GM19452 (cell line): Measurements from ENCODE around the gene ITGB6.
A peak's percentile ranks its signal among the peaks of the same experiment; 100 is the strongest.

ENCODE experiments used
- ATAC-seq: cut with Tn5 transposase; IDR thresholded peaks from one replicate; pipeline ENCODE4 v1.9.1; 2021; ENCODE audit not compliant: unreplicated experiment

The ITGB6 gene

DNA sequence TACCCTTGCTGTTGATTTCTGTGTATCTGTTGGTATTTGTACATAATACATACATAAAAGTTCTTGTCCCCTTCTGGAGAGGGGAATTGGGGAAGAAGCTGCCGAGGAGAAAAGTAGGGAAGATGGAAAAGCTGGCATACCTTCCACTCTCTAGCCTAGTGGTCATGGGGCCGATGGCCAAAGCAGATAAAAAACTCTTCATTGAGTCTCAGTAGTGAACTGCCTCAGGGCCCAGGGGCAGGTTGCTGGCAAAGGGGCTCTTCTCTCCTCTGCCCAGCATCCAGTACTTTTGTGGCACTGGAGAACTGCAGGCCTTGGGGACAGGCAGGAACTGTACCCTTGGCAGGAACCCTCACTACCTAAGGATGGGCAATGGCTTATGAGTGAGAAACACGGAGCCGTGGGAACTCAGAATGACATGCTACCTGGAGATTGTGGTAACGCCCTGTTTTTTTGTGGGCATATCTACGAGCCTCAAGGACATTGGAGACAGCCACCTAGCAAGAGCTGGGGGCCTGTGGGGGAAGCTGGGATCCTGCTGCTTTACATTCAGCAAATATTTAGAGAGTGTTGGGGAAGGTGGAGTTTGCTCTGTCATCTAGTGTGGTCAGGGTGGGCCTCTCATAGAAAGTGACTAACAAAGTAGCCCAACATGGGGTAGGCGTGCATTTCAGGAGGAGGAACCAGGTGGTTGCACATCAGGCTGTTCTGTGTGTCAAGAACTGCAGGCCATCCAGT lies 22.6 kb upstream of the ITGB6 start:
- ATAC-seq, result no peak

DNA sequence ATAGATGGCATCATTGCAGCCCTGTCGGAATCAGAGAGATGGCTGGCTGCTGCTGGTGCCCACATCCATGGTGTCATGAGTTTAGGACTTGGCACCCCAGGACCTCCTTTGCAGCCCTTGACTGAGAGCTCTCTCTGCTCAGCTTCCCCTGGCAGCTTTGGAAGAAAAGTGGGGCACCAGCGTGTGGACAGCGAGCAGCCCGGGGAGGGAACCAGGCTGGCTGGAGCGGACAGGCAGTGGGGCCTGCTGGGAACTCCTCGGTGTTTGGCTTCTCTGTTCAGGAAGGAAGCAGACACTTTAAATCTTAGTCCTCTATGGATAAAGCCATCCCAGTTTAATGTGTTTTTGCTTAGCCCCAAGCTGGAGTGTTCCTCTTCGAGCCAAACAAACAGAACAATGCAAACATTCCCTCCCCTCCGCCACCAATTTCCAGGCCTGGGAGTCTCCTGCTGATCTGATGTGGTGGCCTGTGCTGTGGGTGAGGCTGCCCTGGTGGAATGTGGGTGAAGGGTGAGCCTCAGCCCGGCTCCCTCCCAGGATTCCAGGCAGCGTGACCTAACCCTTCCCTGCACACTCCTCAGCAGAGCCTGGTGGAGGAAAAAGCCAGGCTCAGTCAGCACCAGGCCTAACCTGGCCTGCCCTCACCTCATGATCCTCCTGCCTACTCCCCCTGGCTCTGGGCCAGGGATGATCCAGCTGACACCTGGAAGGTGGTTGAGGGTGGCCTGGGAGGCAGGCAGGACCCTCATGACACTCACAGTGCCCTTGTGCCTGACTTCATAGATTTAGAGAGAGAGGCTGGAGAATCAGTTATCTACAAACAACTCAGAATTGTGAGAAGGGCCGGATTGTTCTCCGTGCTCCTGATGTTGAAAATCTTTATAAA lies 21.6 kb upstream of the ITGB6 start:
- no peak for ATAC-seq

- no peak for ATAC-seq
Measured at GRCh38 chr2:160220545-160221009, 20.5 kb upstream of the ITGB6 start.

DNA sequence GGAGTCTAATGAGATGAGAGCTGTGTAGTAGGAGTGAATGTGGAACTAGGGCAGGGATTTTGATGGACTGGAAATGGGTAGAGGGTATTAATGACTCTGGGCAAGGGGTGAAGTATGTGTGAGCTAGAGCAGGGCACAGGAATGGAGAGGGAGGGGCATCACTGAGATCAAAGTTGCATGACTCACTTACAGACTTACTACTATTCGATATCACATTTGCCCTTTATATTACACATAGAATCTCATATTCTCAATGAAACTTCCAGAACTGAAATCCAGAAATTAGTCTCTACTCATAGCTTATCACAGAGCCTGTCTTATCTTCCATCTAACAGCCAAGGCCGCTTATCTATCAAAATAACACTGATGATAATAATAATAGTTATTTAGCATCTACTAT lies 20.0 kb upstream of the ITGB6 start:
- no peak for ATAC-seq

DNA sequence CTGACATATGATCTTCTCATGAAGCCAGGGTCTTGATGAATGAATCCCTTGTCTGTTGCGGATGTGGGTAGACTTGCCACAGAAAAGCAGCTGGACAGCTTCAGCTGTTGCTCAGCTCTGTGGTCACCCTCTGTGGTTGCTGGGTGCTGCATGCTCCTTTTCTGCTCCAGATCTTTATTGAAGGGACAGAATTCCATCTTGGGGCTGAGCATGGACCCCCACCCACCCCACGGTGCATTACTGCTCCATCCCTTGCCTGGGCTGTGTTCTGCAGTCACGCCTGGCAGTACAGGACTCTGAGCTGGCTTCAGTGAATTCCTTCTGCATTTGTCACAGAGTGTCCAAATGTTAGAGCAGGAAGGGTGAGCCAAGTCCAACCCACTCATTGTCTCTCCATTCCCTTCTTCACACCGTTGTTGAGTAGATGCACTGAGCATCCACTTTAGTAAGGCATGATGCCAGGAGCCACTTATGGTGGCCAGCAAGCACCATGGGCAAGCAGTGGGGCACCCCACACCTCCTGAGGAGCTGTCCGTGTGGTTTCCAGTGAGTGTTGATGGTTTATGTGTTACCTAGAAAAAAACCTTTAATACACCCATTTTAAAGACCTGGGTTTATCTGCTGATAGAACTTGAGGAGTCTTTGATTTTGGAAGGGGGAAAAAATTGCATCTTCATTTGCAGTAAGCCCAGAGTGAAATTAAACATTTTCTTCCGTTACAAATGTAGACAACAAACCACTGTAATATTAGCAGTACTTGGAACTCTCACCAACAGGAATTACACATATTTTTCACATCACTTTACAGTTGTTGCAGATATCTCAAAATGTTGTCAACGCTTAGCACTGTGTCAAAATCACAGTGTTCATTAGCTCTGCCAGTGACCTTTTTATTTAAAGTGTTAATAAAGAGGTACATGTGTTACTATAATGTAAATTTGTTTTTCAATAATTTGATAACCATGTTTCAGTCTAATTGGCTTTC lies 14.7 kb upstream of the ITGB6 start:
- no peak for ATAC-seq

- ATAC-seq, result no peak
Measured at GRCh38 chr2:160213511-160213910, 13.4 kb upstream of the ITGB6 start.

DNA sequence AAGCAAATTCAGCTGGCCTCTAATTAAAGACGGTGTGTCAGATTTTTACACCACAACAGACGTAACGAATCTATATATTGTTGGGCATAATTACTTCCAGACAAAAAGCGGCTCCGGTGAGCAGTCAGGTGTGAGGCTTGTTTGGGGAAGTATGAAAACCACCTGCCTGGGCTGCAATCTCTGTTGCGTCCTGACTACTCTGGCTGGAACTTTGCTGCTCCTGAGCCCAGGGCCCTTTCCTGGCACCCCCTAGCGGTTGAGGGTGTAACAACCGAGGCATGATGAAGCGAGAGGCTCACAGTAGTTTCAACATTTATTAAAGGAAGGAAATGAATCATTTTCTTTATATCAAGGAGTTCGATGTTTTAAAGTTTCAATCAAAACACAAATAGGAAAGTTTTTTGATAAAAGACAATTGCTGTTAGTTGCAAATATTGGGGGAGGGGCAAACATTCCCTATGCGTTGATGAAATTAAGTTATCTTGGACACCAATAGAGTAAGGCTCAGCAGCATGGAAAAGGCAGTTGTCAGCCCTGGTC lies 10.6 kb upstream of the ITGB6 start:
- ATAC-seq, result peak; percentile 87

DNA sequence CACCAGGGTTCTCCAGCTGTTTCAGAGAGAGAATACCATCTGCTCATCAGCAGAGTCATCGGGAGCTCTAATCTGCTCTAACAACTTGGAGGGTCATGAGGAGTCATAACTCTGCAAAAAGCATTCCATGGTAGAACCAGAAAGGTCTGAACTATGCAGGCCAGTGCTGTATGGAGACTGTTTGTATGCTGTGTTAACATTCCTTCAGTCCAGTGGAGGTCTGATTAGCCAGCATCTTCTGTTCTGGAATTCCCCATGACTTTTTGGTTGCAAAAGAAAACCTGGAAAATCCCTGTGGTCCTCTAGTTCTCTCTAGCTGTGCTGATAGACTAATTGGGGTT lies 9.4 kb upstream of the ITGB6 start:
- ATAC-seq, result no peak

DNA sequence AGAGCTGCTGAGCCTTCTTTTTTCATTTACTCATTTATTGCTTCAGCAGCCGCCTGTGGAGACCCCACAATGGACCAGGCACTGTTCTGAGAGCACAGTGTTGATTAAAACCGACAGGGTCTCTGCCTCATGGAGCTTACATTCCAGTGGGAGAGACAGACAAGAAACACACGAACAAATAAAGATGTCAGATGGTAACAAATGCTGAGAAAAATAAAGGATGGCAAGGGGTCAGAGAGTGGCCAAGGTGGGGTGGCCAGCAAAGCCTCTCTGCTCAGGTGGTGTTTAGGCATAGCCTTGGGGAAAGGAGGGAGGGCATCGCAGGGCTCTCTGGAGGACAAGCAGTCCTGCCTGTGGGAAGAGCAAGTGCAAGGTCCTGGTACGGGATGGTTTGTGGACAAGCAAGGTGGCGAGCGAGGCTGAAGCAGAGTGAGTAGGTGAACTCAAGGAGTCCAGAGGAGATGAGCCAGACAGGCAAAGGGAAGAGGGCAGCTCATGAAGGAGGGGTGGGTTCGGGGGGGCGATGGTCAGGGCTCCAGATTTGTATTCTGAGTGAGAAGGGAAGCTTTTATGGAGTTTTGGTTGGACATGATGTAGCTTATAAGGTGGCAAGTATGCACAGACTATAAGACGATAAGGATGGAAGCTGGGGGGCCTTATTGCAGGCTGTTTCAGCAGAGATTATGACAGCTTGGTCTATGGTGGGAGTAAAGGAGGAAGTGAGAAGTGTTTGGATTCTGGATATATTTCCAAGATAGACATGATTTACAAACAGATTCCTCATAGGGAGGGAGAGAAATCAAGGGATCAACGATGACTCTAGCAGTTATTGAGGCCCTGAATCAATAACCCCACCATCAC lies 8.8 kb upstream of the ITGB6 start:
- no peak for ATAC-seq

GRCh38 chr2:160207804-160208654 lies 8.0 kb upstream of the ITGB6 start:
- ATAC-seq, result peak; percentile 31

DNA sequence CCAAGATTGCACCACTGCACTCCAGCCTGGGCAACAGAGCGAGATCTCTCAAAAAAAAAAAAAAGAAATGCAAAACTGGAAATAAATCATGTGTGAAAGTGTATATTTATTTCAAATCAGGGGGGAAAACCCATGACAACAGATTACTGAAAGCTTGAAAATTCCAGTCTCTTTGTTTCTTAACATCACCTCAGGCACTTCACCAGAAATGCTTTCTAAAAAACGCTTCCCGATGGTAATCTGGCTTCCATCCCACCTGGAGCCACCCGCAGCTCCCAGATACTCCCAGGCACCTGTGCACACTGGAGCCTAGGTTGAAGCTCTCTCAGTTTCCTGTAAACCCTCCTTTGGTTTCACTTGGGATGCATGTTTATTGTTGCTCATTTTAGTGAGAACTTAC lies 7.2 kb upstream of the ITGB6 start:
- no peak for ATAC-seq

DNA sequence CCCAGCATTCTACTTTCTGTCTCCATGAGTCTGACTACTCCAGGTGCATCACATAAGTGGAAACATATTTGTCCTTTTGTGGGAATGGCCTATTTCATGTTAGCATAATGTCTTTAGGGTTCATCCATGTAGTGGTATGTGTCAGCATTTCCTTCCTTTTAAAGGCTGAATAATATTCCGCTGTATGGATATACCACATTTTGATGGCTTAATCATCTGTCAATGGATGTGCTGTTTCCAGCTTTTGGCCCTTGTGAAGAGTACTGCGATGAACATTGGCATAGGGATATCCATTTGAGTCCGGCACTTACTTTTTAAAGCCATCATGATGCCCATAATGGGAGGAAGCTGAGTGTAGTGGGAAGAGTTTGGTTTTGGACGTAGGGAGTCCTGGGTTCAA lies 6.4 kb upstream of the ITGB6 start:
- ATAC-seq, result no peak

DNA sequence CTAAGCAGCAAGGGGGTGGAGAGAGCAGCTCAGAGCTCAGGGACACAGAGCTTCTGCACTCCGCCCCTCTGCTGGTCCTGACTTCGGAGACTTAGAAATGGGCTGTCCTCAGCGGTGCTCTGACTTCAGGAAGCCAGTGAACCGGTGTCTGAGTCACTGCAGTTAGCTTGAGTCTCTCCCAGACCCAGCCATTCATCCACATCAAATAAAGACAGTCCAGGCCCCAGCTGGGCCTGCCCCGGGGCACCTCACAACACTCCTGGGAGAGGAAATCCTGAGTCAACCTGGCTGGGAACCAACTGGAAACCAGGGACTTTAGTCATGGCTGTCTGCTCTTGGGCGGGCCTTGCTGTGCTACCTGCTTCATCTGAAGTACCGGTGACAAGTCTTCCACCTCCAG lies 5.4 kb upstream of the ITGB6 start:
- no peak for ATAC-seq

DNA sequence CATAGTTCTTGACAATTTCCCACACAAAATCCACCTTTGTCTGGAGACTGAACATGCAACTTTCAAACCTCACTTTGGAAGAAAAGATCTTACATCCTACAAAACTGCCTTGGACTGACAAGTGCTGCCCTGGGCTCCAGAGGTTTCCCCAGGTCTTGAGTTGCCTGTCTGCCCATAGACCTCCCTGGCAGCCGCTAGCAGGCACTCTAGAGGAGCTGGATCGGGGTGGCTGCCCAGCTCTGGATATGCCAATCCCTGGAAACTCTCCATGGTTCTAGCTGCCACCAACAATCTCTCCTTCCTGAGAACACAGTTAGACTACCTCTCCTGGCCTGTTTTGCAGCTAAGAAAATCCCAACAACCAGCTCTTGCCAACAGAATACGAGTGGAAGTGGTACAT lies 3.4 kb upstream of the ITGB6 start:
- no peak for ATAC-seq

DNA sequence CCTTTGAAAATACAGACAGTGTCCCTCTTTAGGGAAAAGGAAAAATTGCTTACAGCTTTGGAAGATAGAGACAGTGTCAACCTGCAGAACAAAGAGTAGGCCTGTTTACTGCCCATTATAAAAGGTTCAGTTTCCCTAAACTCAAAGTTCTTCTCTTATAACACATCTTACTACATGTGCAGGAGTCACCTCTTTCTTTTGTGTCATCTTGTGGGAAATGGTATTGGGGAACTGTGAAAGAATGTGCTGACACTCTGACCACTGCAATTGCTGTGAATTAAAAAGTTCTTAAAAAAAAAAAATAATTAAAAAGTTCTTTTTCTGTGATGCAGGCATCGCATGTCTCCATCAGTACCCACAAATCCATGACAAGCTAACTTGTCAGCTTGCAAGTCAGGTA lies 2.9 kb upstream of the ITGB6 start:
- no peak for ATAC-seq

- peak; percentile 67 for ATAC-seq
Measured at GRCh38 chr2:160201849-160202539, 1.9 kb upstream of the ITGB6 start.

GRCh38 chr2:160200921-160201320 lies 849 bp upstream of the ITGB6 start:
- ATAC-seq, result no peak

GRCh38 chr2:160199053-160199452 lies 1.0 kb downstream of the ITGB6 start:
- ATAC-seq, result no peak
